ENCODE results near the gene GPR107.

GRCh38 chr9:130142641-130143040 lies 88.9 kb downstream of the GPR107 start:
- no peak for TF ChIP-seq ZNF565 (CRISPR knock-in tag; conservative IDR thresholded peaks at IDR 0.05; ENCODE audit: low read depth)
- TF ChIP-seq POU6F1 (CRISPR knock-in tag; IDR thresholded peaks at IDR 0.05; ENCODE audit: borderline replicate concordance, low read depth) = no peak
- TF ChIP-seq CREB5 (CRISPR knock-in tag; IDR thresholded peaks at IDR 0.05; ENCODE audit: low read depth) = no peak
- TF ChIP-seq CSDC2 (CRISPR knock-in tag; IDR thresholded peaks at IDR 0.05) = no peak
- no peak for TF ChIP-seq ZFP3 (CRISPR knock-in tag; IDR thresholded peaks at IDR 0.05)
- TF ChIP-seq PPARA (CRISPR knock-in tag; IDR thresholded peaks at IDR 0.05; ENCODE audit: borderline replicate concordance) = no peak
- no peak for TF ChIP-seq PATZ1 (CRISPR knock-in tag; IDR thresholded peaks at IDR 0.05; ENCODE audit: borderline replicate concordance)
- no peak for TF ChIP-seq TCF4 (CRISPR knock-in tag; IDR thresholded peaks at IDR 0.05; ENCODE audit: borderline replicate concordance)
- no peak for TF ChIP-seq ARNTL (CRISPR knock-in tag; IDR thresholded peaks at IDR 0.05; ENCODE audit: borderline replicate concordance, low read depth)
- TF ChIP-seq RARB (CRISPR knock-in tag; IDR thresholded peaks at IDR 0.05) = no peak
